Right renal pelvis (tissue), 4 donors: ENCODE results near the gene MATK. TPM values are rescaled to one million over a fixed set of nuclear protein-coding genes. Genes with fewer than 3 reads are reported as not detected.
"Not testable (repeated sequence)": the region's sequence is repeated elsewhere in the genome, so short reads cannot be mapped to it uniquely, and the experiment has no call there.

Source experiments
- DNase-seq, 4 donors: peaks; one replicate each; pipeline ENCODE4 v3.0.0-alpha.2; 2013; ENCODE audit warnings: low read depth in 4 of 4, low spot score in 3 of 4, missing footprints in 1 of 4
- polyA plus RNA-seq, 4 donors: library from polyadenylated mRNA; unstranded; fragments of 120-200 nt; gene quantifications; one replicate each; pipeline ENCODE4 v1.2.1, GENCODE V29; 2013; ENCODE audit not compliant: insufficient read length in 4 of 4

The MATK gene
- polyA plus RNA-seq, 4 donors = 0.50 to 1.8 (median 1.1) TPM

- DNase-seq = no peak
Measured at GRCh38 chr19:3816566-3817218, 30.5 kb upstream of the MATK start.

- not testable (repeated sequence) for DNase-seq
Measured at GRCh38 chr19:3816148-3816547, 30.0 kb upstream of the MATK start.

- no peak for DNase-seq
Measured at GRCh38 chr19:3814648-3815047, 28.5 kb upstream of the MATK start.

- no peak for DNase-seq
Measured at GRCh38 chr19:3813473-3814392, 27.6 kb upstream of the MATK start.

GRCh38 chr19:3810708-3811355, 24.7 kb upstream of the MATK start:
- DNase-seq = no peak

- no peak for DNase-seq
Measured at GRCh38 chr19:3809881-3810707, 23.9 kb upstream of the MATK start.

- no peak for DNase-seq
Measured at GRCh38 chr19:3808420-3809143, 22.4 kb upstream of the MATK start.

GRCh38 chr19:3807574-3808354, 21.6 kb upstream of the MATK start:
- no peak for DNase-seq

- DNase-seq = no peak
Measured at GRCh38 chr19:3807131-3807480, 20.9 kb upstream of the MATK start.

- DNase-seq = no peak
Measured at GRCh38 chr19:3805859-3806258, 19.7 kb upstream of the MATK start.

GRCh38 chr19:3804429-3804828, 18.2 kb upstream of the MATK start:
- no peak for DNase-seq

GRCh38 chr19:3803986-3804385, 17.8 kb upstream of the MATK start:
- no peak for DNase-seq

GRCh38 chr19:3803114-3803888, 17.1 kb upstream of the MATK start:
- DNase-seq = no peak

- no peak for DNase-seq
Measured at GRCh38 chr19:3801412-3802096, 15.4 kb upstream of the MATK start.

GRCh38 chr19:3800996-3801395, 14.8 kb upstream of the MATK start:
- DNase-seq = no peak

- no peak for DNase-seq
Measured at GRCh38 chr19:3798137-3798536, 12.0 kb upstream of the MATK start.

GRCh38 chr19:3796358-3796757, 10.2 kb upstream of the MATK start:
- DNase-seq = no peak

GRCh38 chr19:3793799-3794198, 7.6 kb upstream of the MATK start:
- DNase-seq = no peak
